WTC11 (cell line): ENCODE data around the gene PDZD2.

Experiments
- NFE2L1 ChIP-seq: sonication (generic); formaldehyde crosslinking; IDR thresholded peaks from 2 replicates; pipeline ENCODE4 v1.8.1; 2023; ENCODE audit warnings: missing genetic modification reagents
- NFYB ChIP-seq: sonication (generic); formaldehyde crosslinking; conservative IDR thresholded peaks from 2 replicates; pipeline ENCODE4 v1.8.0; 2022; ENCODE audit warnings: low read depth, missing genetic modification reagents
- TF ChIP-seq, protein P1 (sequence below): sonication (generic); formaldehyde crosslinking; IDR thresholded peaks from 2 replicates; pipeline ENCODE4 v1.8.1; 2022; ENCODE audit warnings: low read depth, missing genetic modification reagents, borderline replicate concordance
- TF ChIP-seq, protein P2 (sequence below): sonication (generic); formaldehyde crosslinking; IDR thresholded peaks from 2 replicates; pipeline ENCODE4 v1.8.0; 2022; ENCODE audit warnings: mild to moderate bottlenecking, missing genetic modification reagents
- TF ChIP-seq, protein P3 (sequence below): fragments of 200-600 bp; IDR thresholded peaks from 2 replicates; pipeline ENCODE4 v1.8.0; 2022; ENCODE audit warnings: antibody characterized with exemption
- TF ChIP-seq, protein P4 (sequence below): sonication (generic); formaldehyde crosslinking; conservative IDR thresholded peaks from 2 replicates; pipeline ENCODE4 v1.8.1; 2022; ENCODE audit warnings: mild to moderate bottlenecking, missing genetic modification reagents
- TF ChIP-seq, protein P5 (sequence below): sonication (generic); formaldehyde crosslinking; IDR thresholded peaks from 2 replicates; pipeline ENCODE4 v1.8.0; 2022; ENCODE audit warnings: mild to moderate bottlenecking, missing genetic modification reagents

DNA sequence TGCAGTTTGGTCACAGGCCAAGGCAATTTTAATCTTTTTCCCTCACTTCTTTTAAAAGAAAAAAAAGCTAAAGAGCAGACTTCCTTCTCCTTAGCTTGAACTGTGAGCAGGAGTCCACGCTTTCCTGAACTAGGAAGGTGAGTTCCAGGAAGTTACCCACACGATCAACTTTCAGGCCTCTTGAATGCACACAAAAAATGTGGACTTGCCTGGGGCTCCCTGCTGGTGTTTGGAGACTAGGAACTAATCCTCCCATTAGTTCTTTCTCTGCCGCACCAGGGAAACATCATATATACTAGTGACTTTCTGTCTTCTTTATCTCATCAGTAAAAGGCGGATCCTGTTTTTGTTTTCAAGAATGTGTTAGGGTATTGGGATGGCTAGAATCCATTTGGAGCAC, 295.2 kb downstream of the PDZD2 start:
- TF ChIP-seq, protein P1, sequence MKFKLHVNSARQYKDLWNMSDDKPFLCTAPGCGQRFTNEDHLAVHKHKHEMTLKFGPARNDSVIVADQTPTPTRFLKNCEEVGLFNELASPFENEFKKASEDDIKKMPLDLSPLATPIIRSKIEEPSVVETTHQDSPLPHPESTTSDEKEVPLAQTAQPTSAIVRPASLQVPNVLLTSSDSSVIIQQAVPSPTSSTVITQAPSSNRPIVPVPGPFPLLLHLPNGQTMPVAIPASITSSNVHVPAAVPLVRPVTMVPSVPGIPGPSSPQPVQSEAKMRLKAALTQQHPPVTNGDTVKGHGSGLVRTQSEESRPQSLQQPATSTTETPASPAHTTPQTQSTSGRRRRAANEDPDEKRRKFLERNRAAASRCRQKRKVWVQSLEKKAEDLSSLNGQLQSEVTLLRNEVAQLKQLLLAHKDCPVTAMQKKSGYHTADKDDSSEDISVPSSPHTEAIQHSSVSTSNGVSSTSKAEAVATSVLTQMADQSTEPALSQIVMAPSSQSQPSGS (CRISPR knock-in tag), result no peak
- TF ChIP-seq NFYB (CRISPR knock-in tag) (no peak), NFE2L1 (no peak)
- TF ChIP-seq, protein P2, sequence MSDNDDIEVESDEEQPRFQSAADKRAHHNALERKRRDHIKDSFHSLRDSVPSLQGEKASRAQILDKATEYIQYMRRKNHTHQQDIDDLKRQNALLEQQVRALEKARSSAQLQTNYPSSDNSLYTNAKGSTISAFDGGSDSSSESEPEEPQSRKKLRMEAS (CRISPR knock-in tag), result no peak
- TF ChIP-seq, protein P3, sequence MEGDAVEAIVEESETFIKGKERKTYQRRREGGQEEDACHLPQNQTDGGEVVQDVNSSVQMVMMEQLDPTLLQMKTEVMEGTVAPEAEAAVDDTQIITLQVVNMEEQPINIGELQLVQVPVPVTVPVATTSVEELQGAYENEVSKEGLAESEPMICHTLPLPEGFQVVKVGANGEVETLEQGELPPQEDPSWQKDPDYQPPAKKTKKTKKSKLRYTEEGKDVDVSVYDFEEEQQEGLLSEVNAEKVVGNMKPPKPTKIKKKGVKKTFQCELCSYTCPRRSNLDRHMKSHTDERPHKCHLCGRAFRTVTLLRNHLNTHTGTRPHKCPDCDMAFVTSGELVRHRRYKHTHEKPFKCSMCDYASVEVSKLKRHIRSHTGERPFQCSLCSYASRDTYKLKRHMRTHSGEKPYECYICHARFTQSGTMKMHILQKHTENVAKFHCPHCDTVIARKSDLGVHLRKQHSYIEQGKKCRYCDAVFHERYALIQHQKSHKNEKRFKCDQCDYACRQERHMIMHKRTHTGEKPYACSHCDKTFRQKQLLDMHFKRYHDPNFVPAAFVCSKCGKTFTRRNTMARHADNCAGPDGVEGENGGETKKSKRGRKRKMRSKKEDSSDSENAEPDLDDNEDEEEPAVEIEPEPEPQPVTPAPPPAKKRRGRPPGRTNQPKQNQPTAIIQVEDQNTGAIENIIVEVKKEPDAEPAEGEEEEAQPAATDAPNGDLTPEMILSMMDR, result no peak
- TF ChIP-seq, protein P4, sequence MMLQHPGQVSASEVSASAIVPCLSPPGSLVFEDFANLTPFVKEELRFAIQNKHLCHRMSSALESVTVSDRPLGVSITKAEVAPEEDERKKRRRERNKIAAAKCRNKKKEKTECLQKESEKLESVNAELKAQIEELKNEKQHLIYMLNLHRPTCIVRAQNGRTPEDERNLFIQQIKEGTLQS, result no peak
- TF ChIP-seq, protein P5, sequence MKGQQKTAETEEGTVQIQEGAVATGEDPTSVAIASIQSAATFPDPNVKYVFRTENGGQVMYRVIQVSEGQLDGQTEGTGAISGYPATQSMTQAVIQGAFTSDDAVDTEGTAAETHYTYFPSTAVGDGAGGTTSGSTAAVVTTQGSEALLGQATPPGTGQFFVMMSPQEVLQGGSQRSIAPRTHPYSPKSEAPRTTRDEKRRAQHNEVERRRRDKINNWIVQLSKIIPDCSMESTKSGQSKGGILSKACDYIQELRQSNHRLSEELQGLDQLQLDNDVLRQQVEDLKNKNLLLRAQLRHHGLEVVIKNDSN (CRISPR knock-in tag), result no peak
